Thyroid gland (tissue), 4 donors: ENCODE data around the gene PLD1.

ENCODE experiments used
- POLR2A ChIP-seq, 2 donors: fragments of 450-650 bp; IDR thresholded peaks; one replicate each; pipeline ENCODE4 v1.6.1; 2017; ENCODE audit warnings: antibody characterized with exemption in 2 of 2, mild to moderate bottlenecking in 2 of 2, moderate library complexity in 1 of 2
- TF ChIP-seq, protein P1 (sequence below), 6 experiments: fragments of 200-600 bp in 3 of 6; fragments of 450-650 bp in 3 of 6; sonication (generic) in 3 of 6; IDR thresholded peaks; one replicate each; pipeline ENCODE4 v1.5.1; 2016 to 2019; ENCODE audit warnings: antibody characterized with exemption in 6 of 6, mild to moderate bottlenecking in 2 of 6, inconsistent platforms in 1 of 6, moderate library complexity in 1 of 6

GRCh38 chr3:171632766-171633165, 177.5 kb downstream of the PLD1 start:
- TF ChIP-seq, protein P1, sequence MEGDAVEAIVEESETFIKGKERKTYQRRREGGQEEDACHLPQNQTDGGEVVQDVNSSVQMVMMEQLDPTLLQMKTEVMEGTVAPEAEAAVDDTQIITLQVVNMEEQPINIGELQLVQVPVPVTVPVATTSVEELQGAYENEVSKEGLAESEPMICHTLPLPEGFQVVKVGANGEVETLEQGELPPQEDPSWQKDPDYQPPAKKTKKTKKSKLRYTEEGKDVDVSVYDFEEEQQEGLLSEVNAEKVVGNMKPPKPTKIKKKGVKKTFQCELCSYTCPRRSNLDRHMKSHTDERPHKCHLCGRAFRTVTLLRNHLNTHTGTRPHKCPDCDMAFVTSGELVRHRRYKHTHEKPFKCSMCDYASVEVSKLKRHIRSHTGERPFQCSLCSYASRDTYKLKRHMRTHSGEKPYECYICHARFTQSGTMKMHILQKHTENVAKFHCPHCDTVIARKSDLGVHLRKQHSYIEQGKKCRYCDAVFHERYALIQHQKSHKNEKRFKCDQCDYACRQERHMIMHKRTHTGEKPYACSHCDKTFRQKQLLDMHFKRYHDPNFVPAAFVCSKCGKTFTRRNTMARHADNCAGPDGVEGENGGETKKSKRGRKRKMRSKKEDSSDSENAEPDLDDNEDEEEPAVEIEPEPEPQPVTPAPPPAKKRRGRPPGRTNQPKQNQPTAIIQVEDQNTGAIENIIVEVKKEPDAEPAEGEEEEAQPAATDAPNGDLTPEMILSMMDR (IDR thresholded peaks at IDR 0.05): no peak
- no peak for TF ChIP-seq POLR2A (IDR thresholded peaks at IDR 0.05)
